Inferior parietal cortex (tissue), 1 donor: ENCODE measurements around the gene KRTAP12-3.
"Not testable (repeated sequence)": the region's sequence is repeated elsewhere in the genome, so short reads cannot be mapped to it uniquely, and the experiment has no call there.

Experiments used
- DNase-seq: peaks from one replicate; pipeline ENCODE4 v3.0.0-alpha.2; 2016; ENCODE audit errors: extremely low spot score

The KRTAP12-3 gene

GRCh38 chr21:44684077-44684476, 26.3 kb downstream of the KRTAP12-3 start:
- no peak for DNase-seq

GRCh38 chr21:44684483-44684882, 26.8 kb downstream of the KRTAP12-3 start:
- no peak for DNase-seq

GRCh38 chr21:44685050-44685449, 27.3 kb downstream of the KRTAP12-3 start:
- not testable (repeated sequence) for DNase-seq

GRCh38 chr21:44686000-44686781, 28.5 kb downstream of the KRTAP12-3 start:
- DNase-seq, result no peak

GRCh38 chr21:44686843-44687561, 29.3 kb downstream of the KRTAP12-3 start:
- no peak for DNase-seq

- no peak for DNase-seq
Observed at GRCh38 chr21:44687671-44688070, 29.9 kb downstream of the KRTAP12-3 start.

GRCh38 chr21:44689740-44690139, 32.0 kb downstream of the KRTAP12-3 start:
- not testable (repeated sequence) for DNase-seq

GRCh38 chr21:44691686-44692085, 34.0 kb downstream of the KRTAP12-3 start:
- DNase-seq, result no peak

- no peak for DNase-seq
Observed at GRCh38 chr21:44692798-44693512, 35.2 kb downstream of the KRTAP12-3 start.

- DNase-seq, result no peak
Observed at GRCh38 chr21:44694776-44695175, 37.0 kb downstream of the KRTAP12-3 start.

GRCh38 chr21:44695184-44695583, 37.5 kb downstream of the KRTAP12-3 start:
- DNase-seq, result no peak

GRCh38 chr21:44695641-44696040, 37.9 kb downstream of the KRTAP12-3 start:
- no peak for DNase-seq

- DNase-seq, result no peak
Observed at GRCh38 chr21:44696572-44696971, 38.8 kb downstream of the KRTAP12-3 start.

- DNase-seq, result not testable (repeated sequence)
Observed at GRCh38 chr21:44697172-44697810, 39.6 kb downstream of the KRTAP12-3 start, which contains the start of gene KRTAP10-12. KRTAP10-12 (plus strand) TSS chr21:44697172; CDS start chr21:44697202, 30 bp downstream.

GRCh38 chr21:44697811-44698734, 40.3 kb downstream of the KRTAP12-3 start:
- DNase-seq, result no peak

- no peak for DNase-seq
Observed at GRCh38 chr21:44699502-44700001, 41.8 kb downstream of the KRTAP12-3 start.

- DNase-seq, result no peak
Observed at GRCh38 chr21:44700101-44701022, 42.6 kb downstream of the KRTAP12-3 start.

GRCh38 chr21:44701023-44701400, 43.3 kb downstream of the KRTAP12-3 start:
- no peak for DNase-seq

- no peak for DNase-seq
Observed at GRCh38 chr21:44701541-44701940, 43.8 kb downstream of the KRTAP12-3 start.
